D721Med (cell line): ENCODE results near the gene EFHD2.

Source experiments
- DNase-seq: peaks from one replicate; pipeline ENCODE4 v3.0.0; 2011; ENCODE audit warnings: low spot score; ENCODE audit not compliant: insufficient read length
- FAIRE-seq: peaks from 2 replicates; lab custom pipeline; 2011; peaks lifted over from hg19 to GRCh38; lab: Jason Lieb, UNC
- CTCF ChIP-seq: IDR thresholded peaks from 2 replicates; pipeline ENCODE4 v1.5.1; 2012; ENCODE audit warnings: mild to moderate bottlenecking, control low read depth; ENCODE audit not compliant: insufficient read depth; ENCODE audit errors: missing control alignments

EFHD2 gene

GRCh38 chr1:15413563-15414444 is 4.1 kb downstream of the EFHD2 start:
- DNase-seq (no peak), FAIRE-seq (no peak)
- no peak for TF ChIP-seq CTCF

- no peak for DNase-seq
- no peak for FAIRE-seq
- TF ChIP-seq CTCF: no peak
These were observed 4.8 kb downstream of the EFHD2 start for GRCh38 chr1:15414445-15414983.

- no peak for FAIRE-seq
- DNase-seq: peak; percentile 57
- TF ChIP-seq CTCF: no peak
These were observed 7.6 kb downstream of the EFHD2 start for GRCh38 chr1:15417059-15417934.

GRCh38 chr1:15418806-15419515 is 9.3 kb downstream of the EFHD2 start:
- FAIRE-seq: no peak
- no peak for DNase-seq
- TF ChIP-seq CTCF: no peak

- no peak for TF ChIP-seq CTCF
- DNase-seq (no peak), FAIRE-seq (no peak)
These were observed 11.3 kb downstream of the EFHD2 start for GRCh38 chr1:15420853-15421465.

GRCh38 chr1:15422871-15423270 is 13.2 kb downstream of the EFHD2 start:
- TF ChIP-seq CTCF: no peak
- no peak for FAIRE-seq
- no peak for DNase-seq
